Stomach (tissue), 9 donors: Measurements from ENCODE around the gene UBAC1. TPM values are rescaled to one million over a fixed set of nuclear protein-coding genes. Genes with fewer than 3 reads are reported as not detected.

Source experiments
- DNase-seq, 2 donors: peaks; one replicate each; pipeline versions ENCODE4 v3.0.0 to v3.0.0-alpha.2; 2013 to 2019
- H3K27ac ChIP-seq, 5 donors: fragments of 200-600 bp in 4 of 5; sonication (generic) in 4 of 5; one replicate each; pipeline ENCODE4 v1.5.1; 2013 to 2019; ENCODE audit warnings: mild to moderate bottlenecking in 1 of 5, moderate library complexity in 1 of 5
- H3K27me3 ChIP-seq, 3 donors: fragments of 200-600 bp; sonication (generic); one replicate each; pipeline ENCODE4 v1.5.1; 2017 to 2019; ENCODE audit warnings: mixed run types in 1 of 3
- H3K36me3 ChIP-seq, 4 donors: fragments of 200-600 bp; sonication (generic); 1 replicate in 3 of 4; 2 replicates in 1 of 4; pipeline ENCODE4 v1.5.1; 2016 to 2019
- H3K4me1 ChIP-seq, 4 donors: fragments of 200-600 bp; sonication (generic); one replicate each; pipeline ENCODE4 v1.5.1; 2016 to 2019
- H3K4me3 ChIP-seq, 4 donors: fragments of 200-600 bp; sonication (generic) in 3 of 4; one replicate each; pipeline ENCODE4 v1.5.1; 2016 to 2019; ENCODE audit warnings: mild to moderate bottlenecking in 1 of 4
- H3K9me3 ChIP-seq, 4 donors: fragments of 200-600 bp; sonication (generic); one replicate each; pipeline ENCODE4 v1.5.1; 2016 to 2019
- CTCF ChIP-seq, 7 experiments: fragments of 450-650 bp in 4 of 7; fragments of 200-600 bp in 3 of 7; sonication (generic) in 3 of 7; IDR thresholded peaks; one replicate each; pipeline ENCODE4 v1.5.1; 2016 to 2019; ENCODE audit warnings: antibody characterized with exemption in 7 of 7, control low read depth in 2 of 7, mild to moderate bottlenecking in 1 of 7
- EP300 ChIP-seq: sonication (generic); formaldehyde crosslinking; IDR thresholded peaks from one replicate; pipeline ENCODE4 v1.6.1; 2017; ENCODE audit warnings: antibody characterized with exemption
- POLR2A ChIP-seq, 4 donors: fragments of 450-650 bp; IDR thresholded peaks; one replicate each; pipeline ENCODE4 v1.6.1; 2016; ENCODE audit warnings: antibody characterized with exemption in 4 of 4, control low read depth in 2 of 4, mild to moderate bottlenecking in 1 of 4, moderate library complexity in 1 of 4
- POLR2AphosphoS5 ChIP-seq, 3 donors: sonication (generic); formaldehyde crosslinking; IDR thresholded peaks; one replicate each; pipeline ENCODE4 v1.6.1; 2016; ENCODE audit warnings: antibody characterized with exemption in 3 of 3
- WGBS, 5 donors: extraction: QIAGEN DNeasy Blood & Tissue Kit in 3 of 5; methylation state at CpG; one replicate each; pipeline versions ENCODE4 v1.1.5 to v1.1.7; 2013 to 2018; 5-methylcytosine and 5-hydroxymethylcytosine counted together
- intact Hi-C: fragments of 100-400 bp; cut with DNase I; formaldehyde crosslinking; loops from one replicate; pipeline ENCODE4 v1.15.1; 2023; ENCODE audit warnings: low total_unique reads
- polyA plus RNA-seq, 3 donors: library from polyadenylated mRNA; stranded (reverse); fragments of 200-250 nt; gene quantifications; one replicate each; pipeline ENCODE4 v1.2.3, GENCODE V29; 2013
- total RNA-seq, 5 donors: library from RNA; depleted of rRNA; stranded (reverse); fragments of >200 nt; gene quantifications; one replicate each; pipeline versions ENCODE4 v1.1.0 to v1.2.3, GENCODE V29; 2014 to 2016
- donor health status: healthy with polysubstance abuse.
- donor health status: Bipolar disorder and iron deficiency.
- donor health status: healthy.

The UBAC1 gene
- total and polyA plus RNA-seq, 8 donors, result 22.6 to 70.1 (median 42.6) TPM

DNA sequence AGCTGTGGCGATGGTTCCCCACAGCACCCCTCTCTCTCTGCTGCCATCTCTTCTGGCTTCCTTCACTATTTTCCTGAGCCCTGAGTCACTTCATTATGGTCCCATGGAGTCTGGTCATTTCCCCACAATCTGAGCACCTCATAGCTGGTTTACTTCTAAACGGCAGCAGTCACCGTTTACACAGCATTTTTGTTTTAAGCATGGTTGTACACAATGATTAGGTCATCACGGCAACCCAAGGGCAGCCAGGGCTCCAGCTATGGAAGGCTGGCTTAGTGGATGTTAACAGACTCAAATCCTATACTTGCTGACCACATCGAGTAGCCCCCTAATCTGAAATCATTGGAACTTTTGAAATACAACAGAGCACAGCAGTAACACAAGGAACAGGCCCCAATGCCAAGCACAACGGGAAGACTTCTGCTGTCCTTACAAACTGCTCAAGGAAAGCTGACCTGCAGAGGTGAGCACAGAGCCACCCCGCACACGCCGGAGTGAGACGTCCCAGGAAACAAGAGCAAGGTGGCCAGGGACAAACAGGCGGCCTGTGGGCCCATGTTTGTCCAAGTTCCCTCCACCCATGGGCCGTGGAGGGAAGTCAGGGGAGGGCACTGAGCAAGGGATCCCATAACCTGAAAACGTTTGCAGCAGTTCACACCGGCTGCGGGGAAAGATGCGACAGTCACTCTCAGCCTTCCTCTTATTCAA, 76.7 kb downstream of the UBAC1 start:
- H3K4me1 ChIP-seq, result peaks cover 37 to 61% (median 50%) of the 10 kb centered on the region in 4 donors
- TF ChIP-seq EP300 (no peak), POLR2A (IDR thresholded peaks at IDR 0.05) (no peak), CTCF (IDR thresholded peaks at IDR 0.05) (no peak), POLR2AphosphoS5 (IDR thresholded peaks at IDR 0.05) (no peak)
- 51 to 68% (median 59%) methylated on average over 16 of the region's 16 CpGs for WGBS, 5 donors
- DNase-seq, result peak; percentile 9 to 50
- no peak overlapping the region for H3K27ac ChIP-seq
- H3K4me3 ChIP-seq, result no peak overlapping the region
- intact Hi-C loops, result no loop called here
- no peaks in the 10 kb centered on the region for H3K27me3 ChIP-seq
- H3K9me3 ChIP-seq, result no peaks in the 10 kb centered on the region
- peaks cover 0 to 26% (median 25%) of the 10 kb centered on the region in 4 donors for H3K36me3 ChIP-seq

DNA sequence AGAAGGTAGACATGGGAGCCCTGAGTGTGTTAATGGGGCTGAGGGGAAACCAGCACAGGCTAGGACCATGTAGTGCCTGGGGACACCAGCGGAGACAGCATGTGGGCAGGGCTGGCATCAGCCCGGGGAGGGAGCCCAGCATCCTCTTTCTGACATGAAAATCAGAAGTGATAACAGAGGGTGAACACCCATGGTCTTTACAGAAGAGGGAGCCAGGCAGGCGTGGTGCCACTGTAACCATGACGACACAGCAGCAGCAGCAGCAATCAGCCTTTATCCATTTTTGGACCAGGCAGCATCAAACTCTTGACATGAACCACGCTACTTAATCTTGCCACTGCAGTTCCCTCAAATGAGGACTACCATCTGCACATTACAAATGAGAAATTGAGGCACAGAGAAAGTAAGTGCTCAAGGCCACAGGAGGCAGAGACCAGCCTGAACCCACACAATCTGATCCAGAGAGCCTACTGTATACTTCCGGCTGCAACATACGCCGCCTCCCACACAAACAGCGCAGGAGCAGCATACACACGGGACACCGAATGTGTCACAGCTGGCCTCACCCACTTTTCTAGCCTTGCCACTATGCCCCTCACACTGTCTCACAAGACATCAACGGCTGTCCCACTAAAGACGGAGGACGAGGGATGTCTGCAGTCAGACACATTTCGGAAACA, 77.6 kb downstream of the UBAC1 start:
- Histone ChIP-seq H3K36me3 (peaks cover 0 to 26% (median 25%) of the 10 kb centered on the region in 4 donors), H3K4me1 (peaks cover 35 to 52% (median 44%) of the 10 kb centered on the region in 4 donors), H3K4me3 (no peak overlapping the region), H3K27ac (no peak overlapping the region), H3K27me3 (no peaks in the 10 kb centered on the region), H3K9me3 (no peaks in the 10 kb centered on the region)
- TF ChIP-seq POLR2A (IDR thresholded peaks at IDR 0.05), result no peak
- peak; percentile 23 to 26 for DNase-seq
- WGBS, 5 donors, result 84 to 90% (median 87%) methylated on average over 14 to 15 of the region's 15 CpGs
- intact Hi-C loops, result no loop called here

Other genes starting within 250 kb of the UBAC1 start
- gene CAMSAP1, start 53.8 kb downstream of the UBAC1 start, total RNA-seq, result 100 to 1,000 TPM in 1 of 5 donors, 10 to 100 TPM in 4; 10.5 to 238 (median 15.4) TPM
- 1 to 10 TPM; 2.4 to 7.2 (median 3.7) TPM for gene CAMSAP1, start 53.8 kb downstream of the UBAC1 start, polyA plus RNA-seq
- 10 to 100 TPM in 4 of 5 donors, 1 to 10 TPM in 1; 9.5 to 69.2 (median 16.1) TPM for gene NACC2, start 133.9 kb upstream of the UBAC1 start, total RNA-seq
- 1 to 10 TPM; 4.1 to 7.0 (median 6.6) TPM for gene NACC2, start 133.9 kb upstream of the UBAC1 start, polyA plus RNA-seq
- 100 to 1,000 TPM in 1 of 5 donors, 10 to 100 TPM in 4; 17.4 to 105 (median 30.3) TPM for gene TMEM250, start 157.5 kb upstream of the UBAC1 start, total RNA-seq
- 10 to 100 TPM; 15.6 to 19.4 (median 16.6) TPM for gene TMEM250, start 157.5 kb upstream of the UBAC1 start, polyA plus RNA-seq
- not detected for gene LHX3, start 243.8 kb upstream of the UBAC1 start, total RNA-seq
- gene LHX3, start 243.8 kb upstream of the UBAC1 start, polyA plus RNA-seq, result not detected